ENCODE results near the gene LRP2. TPM values are rescaled to one million over a fixed set of nuclear protein-coding genes. Genes with fewer than 3 reads are reported as not detected.

The LRP2 gene
- total RNA-seq, 2 experiments from 2014 or later: 0.02 to 0.15 TPM

- H3K9me3 Mint-ChIP-seq: no peaks in the 10 kb centered on the region
- ChIA-PET CTCF (no interaction called here), POLR2A (no interaction called here)
- no peak overlapping the region for H3K4me3 Mint-ChIP-seq
- H3K36me3 Mint-ChIP-seq (ENCODE audit: low read depth): no peaks in the 10 kb centered on the region
- no peak for DNase-seq
- no peaks in the 10 kb centered on the region for H3K4me1 Mint-ChIP-seq
- H3K27me3 Mint-ChIP-seq: peaks cover 15% of the 10 kb centered on the region
- no peak overlapping the region for H3K27ac Mint-ChIP-seq
These were observed 58.6 kb downstream of the LRP2 start for GRCh38 chr2:169303579-169304305.

DNA sequence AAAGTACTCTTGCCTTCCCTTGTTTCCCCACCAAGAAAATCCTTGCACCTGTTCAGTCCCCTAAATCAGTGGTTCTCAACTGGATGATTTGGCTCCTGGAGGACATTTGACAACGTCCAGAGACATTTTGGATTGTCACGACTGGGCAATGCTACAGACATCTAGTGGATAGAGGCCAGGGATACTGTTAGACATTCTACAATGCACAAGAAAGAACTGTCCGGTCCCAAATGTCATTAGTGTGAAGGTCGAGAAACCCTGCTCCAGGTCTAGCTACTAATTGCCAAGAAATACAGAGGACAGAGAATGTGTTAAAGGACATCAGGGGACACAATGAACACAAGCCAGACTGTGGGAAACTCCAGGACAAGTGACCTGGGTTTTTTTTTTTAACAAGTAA is 60.0 kb downstream of the LRP2 start:
- no peaks in the 10 kb centered on the region for H3K4me1 Mint-ChIP-seq
- H3K4me3 Mint-ChIP-seq: no peak overlapping the region
- peaks cover 24% of the 10 kb centered on the region for H3K27me3 Mint-ChIP-seq
- no peaks in the 10 kb centered on the region for H3K9me3 Mint-ChIP-seq
- no peaks in the 10 kb centered on the region for H3K36me3 Mint-ChIP-seq (ENCODE audit: low read depth)
- ChIA-PET CTCF (interaction anchor here (1.1 kb wide), 1 partner anchor 13 kb away, joined by 3 read pairs; no protein-coding TSS in a partner anchor), POLR2A (no interaction called here)
- H3K27ac Mint-ChIP-seq: no peak overlapping the region
- DNase-seq: no peak

GRCh38 chr2:169301596-169302335 is 60.6 kb downstream of the LRP2 start:
- no peak overlapping the region for H3K4me3 Mint-ChIP-seq
- H3K4me1 Mint-ChIP-seq: no peaks in the 10 kb centered on the region
- ChIA-PET POLR2A (no interaction called here), CTCF (interaction anchor here (1.1 kb wide), 1 partner anchor 12 kb away, joined by 3 read pairs; no protein-coding TSS in a partner anchor)
- no peak for DNase-seq
- no peaks in the 10 kb centered on the region for H3K36me3 Mint-ChIP-seq (ENCODE audit: low read depth)
- H3K9me3 Mint-ChIP-seq: no peaks in the 10 kb centered on the region
- no peak overlapping the region for H3K27ac Mint-ChIP-seq
- H3K27me3 Mint-ChIP-seq: peaks cover 26% of the 10 kb centered on the region

- CTCF ChIA-PET: interaction anchor here (0.7 kb wide), 1 partner anchor 18 kb away, joined by 3 read pairs; no protein-coding TSS in a partner anchor
- H3K9me3 Mint-ChIP-seq: no peaks in the 10 kb centered on the region
- no peaks in the 10 kb centered on the region for H3K36me3 Mint-ChIP-seq (ENCODE audit: low read depth)
- DNase-seq: no peak
- H3K4me1 Mint-ChIP-seq: no peaks in the 10 kb centered on the region
- POLR2A ChIA-PET: no interaction called here
- peaks cover 28% of the 10 kb centered on the region for H3K27me3 Mint-ChIP-seq
- no peak overlapping the region for H3K4me3 Mint-ChIP-seq
- H3K27ac Mint-ChIP-seq: no peak overlapping the region
These were observed 61.5 kb downstream of the LRP2 start for GRCh38 chr2:169300636-169301530.

DNA sequence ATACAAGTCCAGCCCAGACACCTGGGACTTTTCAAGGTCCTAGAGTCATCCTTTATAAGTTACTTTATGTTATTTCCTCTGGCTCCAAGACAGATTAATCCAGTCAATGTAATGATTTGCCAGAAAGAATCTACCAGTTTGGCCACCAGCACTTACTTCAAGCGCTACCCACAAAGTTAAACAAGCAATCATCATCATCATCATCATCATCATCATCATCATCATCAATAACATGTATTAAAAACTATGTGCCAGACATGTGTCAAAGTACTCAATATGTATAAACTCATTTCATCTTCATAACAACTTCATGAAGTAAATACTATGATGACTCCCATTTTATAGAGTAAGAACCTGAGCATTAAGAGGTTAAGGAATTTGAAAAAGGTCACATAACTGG is 64.3 kb downstream of the LRP2 start:
- Mint-ChIP-seq H3K27me3 (peaks cover 25% of the 10 kb centered on the region), H3K27ac (no peak overlapping the region), H3K4me1 (no peaks in the 10 kb centered on the region), H3K36me3 (ENCODE audit: low read depth) (no peaks in the 10 kb centered on the region), H3K4me3 (no peak overlapping the region), H3K9me3 (no peaks in the 10 kb centered on the region)
- CTCF ChIA-PET: no interaction called here
- no peak for DNase-seq
- POLR2A ChIA-PET: no interaction called here

DNA sequence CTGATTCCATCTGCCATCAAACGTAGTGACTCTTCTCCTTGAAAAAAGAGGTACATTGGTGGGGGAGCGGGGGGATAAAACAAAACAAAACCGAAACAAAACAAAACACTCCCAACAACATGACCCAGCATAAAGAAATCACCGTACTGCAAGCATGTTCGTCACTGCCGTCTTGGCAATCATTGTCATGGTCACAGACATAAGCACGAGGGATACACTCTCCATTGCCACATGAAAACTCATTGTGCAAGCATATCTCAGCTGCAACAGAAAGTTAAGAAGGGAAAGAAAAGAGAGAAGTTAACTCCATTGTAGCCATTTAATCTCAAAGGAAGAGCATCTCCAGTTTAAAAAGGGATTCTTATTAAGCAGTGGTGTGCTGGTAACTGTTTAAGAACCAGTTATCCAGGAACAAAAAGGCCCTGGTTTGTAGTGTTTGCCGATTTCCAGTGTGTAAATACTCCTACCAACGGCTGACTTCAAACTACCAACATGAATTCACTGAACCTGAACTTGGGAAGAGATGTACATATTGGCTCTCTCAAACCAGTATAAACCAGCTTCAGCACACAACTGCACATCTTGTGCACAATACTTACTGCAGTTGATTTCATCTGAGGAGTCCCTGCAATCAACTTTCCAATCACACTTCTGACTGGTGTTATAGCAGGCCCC is 68.2 kb downstream of the LRP2 start:
- DNase-seq: no peak
- Mint-ChIP-seq H3K9me3 (no peaks in the 10 kb centered on the region), H3K4me3 (no peak overlapping the region), H3K4me1 (no peaks in the 10 kb centered on the region), H3K36me3 (ENCODE audit: low read depth) (no peaks in the 10 kb centered on the region), H3K27me3 (peaks cover 16% of the 10 kb centered on the region), H3K27ac (no peak overlapping the region)
- ChIA-PET CTCF (no interaction called here), POLR2A (no interaction called here)

DNA sequence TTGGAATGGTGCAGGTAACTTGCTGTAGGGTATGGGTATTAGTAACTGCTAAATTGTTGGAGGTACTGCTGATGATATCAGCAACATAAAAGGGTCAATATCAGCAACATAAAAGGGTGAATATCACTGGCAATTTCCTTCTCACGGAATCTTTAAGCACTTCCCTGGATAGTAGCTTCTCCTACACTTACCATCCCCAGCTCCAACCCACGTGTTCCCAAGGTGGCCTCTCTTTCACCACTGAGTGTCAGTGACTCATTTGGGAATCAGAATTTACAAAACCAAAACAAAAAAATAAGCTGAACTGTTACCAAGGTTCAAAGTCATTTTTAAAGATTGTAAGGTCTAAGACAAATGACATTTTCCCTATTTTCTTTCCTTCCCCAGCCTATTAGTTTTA is 70.8 kb downstream of the LRP2 start:
- Mint-ChIP-seq H3K27ac (no peak overlapping the region), H3K4me3 (no peak overlapping the region)
- CTCF ChIA-PET: no interaction called here

GRCh38 chr2:169290433-169290832 is 71.9 kb downstream of the LRP2 start:
- no peak overlapping the region for H3K4me3 Mint-ChIP-seq
- POLR2A ChIA-PET: no interaction called here
- DNase-seq: no peak
- no peaks in the 10 kb centered on the region for H3K9me3 Mint-ChIP-seq
- H3K27me3 Mint-ChIP-seq: peaks cover 4% of the 10 kb centered on the region
- no peaks in the 10 kb centered on the region for H3K4me1 Mint-ChIP-seq
- H3K27ac Mint-ChIP-seq: no peak overlapping the region
- CTCF ChIA-PET: interaction anchor here (0.6 kb wide), 1 partner anchor 649 kb away, joined by 3 read pairs; no protein-coding TSS in a partner anchor
- H3K36me3 Mint-ChIP-seq (ENCODE audit: low read depth): no peaks in the 10 kb centered on the region

More for the DNA sequence above, 70.8 kb downstream of the LRP2 start:
- H3K4me1 Mint-ChIP-seq: no peaks in the 10 kb centered on the region
- DNase-seq: no peak
- H3K36me3 Mint-ChIP-seq (ENCODE audit: low read depth): no peaks in the 10 kb centered on the region
- POLR2A ChIA-PET: no interaction called here
- H3K9me3 Mint-ChIP-seq: no peaks in the 10 kb centered on the region
- H3K27me3 Mint-ChIP-seq: peaks cover 6% of the 10 kb centered on the region

DNA sequence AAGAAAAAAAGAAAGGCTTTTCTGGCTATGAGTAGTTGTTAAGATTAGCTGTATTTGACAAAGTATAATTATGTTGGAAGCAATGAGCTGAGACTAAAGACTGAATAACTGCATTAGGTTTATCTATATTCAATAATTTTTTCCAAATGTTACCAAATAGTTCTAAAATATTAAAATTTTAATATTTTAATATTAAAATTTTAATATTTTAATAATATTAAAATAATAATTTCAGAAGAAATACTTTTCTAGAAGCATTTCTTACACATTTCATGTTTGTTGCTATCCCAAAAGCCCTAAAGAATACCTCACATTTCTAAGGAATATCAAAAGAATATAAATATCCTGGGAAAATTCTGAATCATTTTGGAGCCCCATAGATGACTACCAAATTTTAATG is 74.7 kb downstream of the LRP2 start:
- CTCF ChIA-PET: no interaction called here
- no peak for DNase-seq
- Mint-ChIP-seq H3K27me3 (peaks cover 2% of the 10 kb centered on the region), H3K27ac (no peak overlapping the region), H3K4me3 (no peak overlapping the region), H3K9me3 (no peaks in the 10 kb centered on the region), H3K4me1 (no peaks in the 10 kb centered on the region), H3K36me3 (ENCODE audit: low read depth) (no peaks in the 10 kb centered on the region)
- POLR2A ChIA-PET: no interaction called here

DNA sequence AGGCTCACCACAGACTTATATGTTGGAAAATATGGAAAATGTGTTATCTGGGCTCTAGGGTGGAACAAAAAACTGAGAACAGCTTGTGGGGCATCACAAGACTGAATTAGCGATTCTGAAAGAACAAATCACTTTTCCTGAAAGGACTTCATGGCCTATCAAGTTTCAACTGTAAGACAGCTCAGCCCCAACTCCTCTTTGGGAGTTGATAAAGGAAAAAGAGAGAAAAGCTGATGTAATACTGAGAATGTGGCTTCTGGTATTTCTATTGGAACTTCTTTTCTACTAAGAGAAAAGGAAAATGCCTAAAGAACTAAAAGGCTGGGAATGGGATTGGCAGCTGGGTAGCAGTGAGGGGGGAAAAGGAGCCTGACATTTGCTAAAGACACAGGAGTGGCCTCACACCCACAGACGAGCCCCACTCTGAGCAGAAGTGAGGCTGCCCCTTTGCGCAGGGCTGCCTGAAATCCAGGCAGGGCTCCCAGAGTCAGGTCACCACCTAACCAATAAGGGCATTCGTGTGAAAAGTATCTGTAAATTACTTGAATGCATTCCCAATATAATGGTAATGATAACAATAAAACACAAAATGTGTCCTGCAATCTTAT is 75.6 kb downstream of the LRP2 start:
- Mint-ChIP-seq H3K36me3 (ENCODE audit: low read depth) (no peaks in the 10 kb centered on the region), H3K27me3 (peaks cover 2% of the 10 kb centered on the region), H3K9me3 (no peaks in the 10 kb centered on the region), H3K27ac (no peak overlapping the region), H3K4me1 (no peaks in the 10 kb centered on the region), H3K4me3 (no peak overlapping the region)
- ChIA-PET POLR2A (no interaction called here), CTCF (no interaction called here)
- no peak for DNase-seq

GRCh38 chr2:169285531-169286235 is 76.7 kb downstream of the LRP2 start:
- Mint-ChIP-seq H3K9me3 (no peaks in the 10 kb centered on the region), H3K36me3 (ENCODE audit: low read depth) (no peaks in the 10 kb centered on the region), H3K27me3 (peaks cover 3% of the 10 kb centered on the region), H3K27ac (no peak overlapping the region), H3K4me1 (no peaks in the 10 kb centered on the region), H3K4me3 (no peak overlapping the region)
- CTCF ChIA-PET: interaction anchor here (0.6 kb wide), 1 partner anchor 686 kb away, joined by 3 read pairs; no protein-coding TSS in a partner anchor
- POLR2A ChIA-PET: no interaction called here
- DNase-seq: no peak

GRCh38 chr2:169280502-169280901 is 81.8 kb downstream of the LRP2 start:
- H3K4me3 Mint-ChIP-seq: no peak overlapping the region
- H3K4me1 Mint-ChIP-seq: no peaks in the 10 kb centered on the region
- POLR2A ChIA-PET: no interaction called here
- DNase-seq: no peak
- H3K36me3 Mint-ChIP-seq (ENCODE audit: low read depth): no peaks in the 10 kb centered on the region
- CTCF ChIA-PET: no interaction called here
- no peaks in the 10 kb centered on the region for H3K9me3 Mint-ChIP-seq
- H3K27me3 Mint-ChIP-seq: peaks cover 13% of the 10 kb centered on the region
- no peak overlapping the region for H3K27ac Mint-ChIP-seq
